Measurements from ENCODE around the gene WFIKKN2.

The WFIKKN2 gene

DNA sequence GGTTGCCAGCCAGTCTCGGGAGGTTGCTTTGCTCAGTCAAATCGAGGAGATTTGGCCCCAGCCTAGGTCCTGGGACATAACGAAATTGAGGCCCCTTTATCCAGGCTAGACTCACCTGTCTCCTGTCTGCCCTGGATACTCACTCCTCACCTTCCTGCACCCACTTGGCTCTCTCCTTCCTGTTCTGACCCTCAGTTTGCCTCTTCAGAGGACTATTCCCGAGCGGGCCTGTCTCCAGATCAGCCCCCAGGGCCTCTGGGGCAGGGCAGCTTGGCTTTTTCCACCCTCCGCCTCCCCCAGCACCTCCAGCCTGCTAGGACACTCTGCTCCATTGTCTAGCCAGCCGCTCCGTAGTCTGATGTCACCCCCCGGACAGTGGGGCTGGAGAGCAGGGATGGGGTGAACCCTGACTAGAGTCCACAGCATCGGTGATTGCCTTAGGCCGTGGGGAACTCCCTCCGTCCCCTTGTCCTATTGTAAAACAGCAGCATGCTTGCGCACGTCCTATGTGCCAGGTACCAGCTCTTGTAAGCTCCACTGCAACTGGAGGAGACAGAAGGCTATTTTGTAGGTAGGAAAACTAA lies 8.8 kb downstream of the WFIKKN2 start (continued):
- TF ChIP-seq, protein P1, sequence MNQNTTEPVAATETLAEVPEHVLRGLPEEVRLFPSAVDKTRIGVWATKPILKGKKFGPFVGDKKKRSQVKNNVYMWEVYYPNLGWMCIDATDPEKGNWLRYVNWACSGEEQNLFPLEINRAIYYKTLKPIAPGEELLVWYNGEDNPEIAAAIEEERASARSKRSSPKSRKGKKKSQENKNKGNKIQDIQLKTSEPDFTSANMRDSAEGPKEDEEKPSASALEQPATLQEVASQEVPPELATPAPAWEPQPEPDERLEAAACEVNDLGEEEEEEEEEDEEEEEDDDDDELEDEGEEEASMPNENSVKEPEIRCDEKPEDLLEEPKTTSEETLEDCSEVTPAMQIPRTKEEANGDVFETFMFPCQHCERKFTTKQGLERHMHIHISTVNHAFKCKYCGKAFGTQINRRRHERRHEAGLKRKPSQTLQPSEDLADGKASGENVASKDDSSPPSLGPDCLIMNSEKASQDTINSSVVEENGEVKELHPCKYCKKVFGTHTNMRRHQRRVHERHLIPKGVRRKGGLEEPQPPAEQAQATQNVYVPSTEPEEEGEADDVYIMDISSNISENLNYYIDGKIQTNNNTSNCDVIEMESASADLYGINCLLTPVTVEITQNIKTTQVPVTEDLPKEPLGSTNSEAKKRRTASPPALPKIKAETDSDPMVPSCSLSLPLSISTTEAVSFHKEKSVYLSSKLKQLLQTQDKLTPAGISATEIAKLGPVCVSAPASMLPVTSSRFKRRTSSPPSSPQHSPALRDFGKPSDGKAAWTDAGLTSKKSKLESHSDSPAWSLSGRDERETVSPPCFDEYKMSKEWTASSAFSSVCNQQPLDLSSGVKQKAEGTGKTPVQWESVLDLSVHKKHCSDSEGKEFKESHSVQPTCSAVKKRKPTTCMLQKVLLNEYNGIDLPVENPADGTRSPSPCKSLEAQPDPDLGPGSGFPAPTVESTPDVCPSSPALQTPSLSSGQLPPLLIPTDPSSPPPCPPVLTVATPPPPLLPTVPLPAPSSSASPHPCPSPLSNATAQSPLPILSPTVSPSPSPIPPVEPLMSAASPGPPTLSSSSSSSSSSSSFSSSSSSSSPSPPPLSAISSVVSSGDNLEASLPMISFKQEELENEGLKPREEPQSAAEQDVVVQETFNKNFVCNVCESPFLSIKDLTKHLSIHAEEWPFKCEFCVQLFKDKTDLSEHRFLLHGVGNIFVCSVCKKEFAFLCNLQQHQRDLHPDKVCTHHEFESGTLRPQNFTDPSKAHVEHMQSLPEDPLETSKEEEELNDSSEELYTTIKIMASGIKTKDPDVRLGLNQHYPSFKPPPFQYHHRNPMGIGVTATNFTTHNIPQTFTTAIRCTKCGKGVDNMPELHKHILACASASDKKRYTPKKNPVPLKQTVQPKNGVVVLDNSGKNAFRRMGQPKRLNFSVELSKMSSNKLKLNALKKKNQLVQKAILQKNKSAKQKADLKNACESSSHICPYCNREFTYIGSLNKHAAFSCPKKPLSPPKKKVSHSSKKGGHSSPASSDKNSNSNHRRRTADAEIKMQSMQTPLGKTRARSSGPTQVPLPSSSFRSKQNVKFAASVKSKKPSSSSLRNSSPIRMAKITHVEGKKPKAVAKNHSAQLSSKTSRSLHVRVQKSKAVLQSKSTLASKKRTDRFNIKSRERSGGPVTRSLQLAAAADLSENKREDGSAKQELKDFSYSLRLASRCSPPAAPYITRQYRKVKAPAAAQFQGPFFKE (tag by site-specific recombination; IDR thresholded peaks at IDR 0.05; ENCODE audit: borderline replicate concordance) = no peak
- TF ChIP-seq GLIS1 (tag by site-specific recombination; IDR thresholded peaks at IDR 0.05) = no peak
- no peak for TF ChIP-seq ZNF571 (tag by site-specific recombination; IDR thresholded peaks at IDR 0.05)
- TF ChIP-seq SALL2 (tag by site-specific recombination; IDR thresholded peaks at IDR 0.05; ENCODE audit: borderline replicate concordance) = no peak
- TF ChIP-seq ZNF76 (tag by site-specific recombination; IDR thresholded peaks at IDR 0.05; ENCODE audit: borderline replicate concordance, low read depth) = no peak
- TF ChIP-seq ZNF510 (tag by site-specific recombination; IDR thresholded peaks at IDR 0.05; ENCODE audit: insufficient replicate concordance) = no peak
- no peak for TF ChIP-seq ZNF394 (tag by site-specific recombination; IDR thresholded peaks at IDR 0.05; ENCODE audit: borderline replicate concordance)
- no peak for TF ChIP-seq ZNF473 (tag by site-specific recombination; IDR thresholded peaks at IDR 0.05)
- no peak for TF ChIP-seq BCL11B (tag by site-specific recombination; IDR thresholded peaks at IDR 0.05; ENCODE audit: low read depth)
- TF ChIP-seq, protein P2, sequence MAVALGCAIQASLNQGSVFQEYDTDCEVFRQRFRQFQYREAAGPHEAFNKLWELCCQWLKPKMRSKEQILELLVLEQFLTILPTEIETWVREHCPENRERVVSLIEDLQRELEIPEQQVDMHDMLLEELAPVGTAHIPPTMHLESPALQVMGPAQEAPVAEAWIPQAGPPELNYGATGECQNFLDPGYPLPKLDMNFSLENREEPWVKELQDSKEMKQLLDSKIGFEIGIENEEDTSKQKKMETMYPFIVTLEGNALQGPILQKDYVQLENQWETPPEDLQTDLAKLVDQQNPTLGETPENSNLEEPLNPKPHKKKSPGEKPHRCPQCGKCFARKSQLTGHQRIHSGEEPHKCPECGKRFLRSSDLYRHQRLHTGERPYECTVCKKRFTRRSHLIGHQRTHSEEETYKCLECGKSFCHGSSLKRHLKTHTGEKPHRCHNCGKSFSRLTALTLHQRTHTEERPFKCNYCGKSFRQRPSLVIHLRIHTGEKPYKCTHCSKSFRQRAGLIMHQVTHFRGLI (tag by site-specific recombination; IDR thresholded peaks at IDR 0.05) = no peak
- no peak for TF ChIP-seq ZNF433 (tag by site-specific recombination; IDR thresholded peaks at IDR 0.05; ENCODE audit: low read depth)

DNA sequence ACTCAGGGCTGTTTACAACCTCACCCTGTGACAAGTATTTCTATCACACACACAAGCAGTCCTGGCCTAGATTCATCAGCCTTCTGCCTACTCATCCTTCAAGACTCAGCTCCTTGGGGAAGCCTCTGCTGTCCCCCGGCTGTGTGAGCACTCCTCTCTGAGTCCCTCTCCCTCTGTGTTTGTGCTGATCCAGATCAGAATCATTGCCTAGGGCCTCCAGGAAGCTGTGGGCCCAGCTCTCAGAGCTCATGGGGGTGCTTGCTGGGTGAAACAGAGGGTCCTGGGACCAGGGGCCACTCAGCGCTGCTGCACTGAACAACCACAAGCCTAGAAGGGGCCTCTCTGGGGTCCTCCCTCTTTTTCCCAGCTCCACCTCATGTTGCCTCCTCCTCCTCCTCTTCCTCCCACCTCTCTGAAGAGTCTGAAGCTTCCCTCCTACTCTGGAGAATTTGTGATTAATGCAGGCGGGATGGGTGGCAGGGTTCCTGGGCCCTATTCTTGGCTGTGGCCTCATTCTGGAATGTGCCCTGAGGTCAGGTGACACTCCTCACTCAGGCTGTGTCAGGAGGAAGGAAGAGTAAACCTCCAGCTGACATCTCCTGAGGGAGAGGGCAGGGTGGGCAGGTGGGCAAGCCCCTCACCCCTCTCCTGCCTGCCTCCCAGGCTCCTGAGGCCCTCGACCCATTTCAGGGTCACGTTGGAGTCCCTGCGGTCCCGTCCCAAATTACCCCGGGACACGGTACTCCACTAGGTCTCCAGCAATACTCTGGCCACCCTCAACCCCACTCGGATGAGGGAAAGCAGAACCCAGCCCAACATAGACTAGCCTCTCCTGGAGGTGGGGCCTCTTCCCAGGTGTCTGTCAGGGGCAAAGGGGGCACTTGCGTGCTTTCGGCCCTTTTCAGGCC lies 10.1 kb downstream of the WFIKKN2 start:
- POLR2A ChIA-PET = no interaction called here
- TF ChIP-seq, protein P3, sequence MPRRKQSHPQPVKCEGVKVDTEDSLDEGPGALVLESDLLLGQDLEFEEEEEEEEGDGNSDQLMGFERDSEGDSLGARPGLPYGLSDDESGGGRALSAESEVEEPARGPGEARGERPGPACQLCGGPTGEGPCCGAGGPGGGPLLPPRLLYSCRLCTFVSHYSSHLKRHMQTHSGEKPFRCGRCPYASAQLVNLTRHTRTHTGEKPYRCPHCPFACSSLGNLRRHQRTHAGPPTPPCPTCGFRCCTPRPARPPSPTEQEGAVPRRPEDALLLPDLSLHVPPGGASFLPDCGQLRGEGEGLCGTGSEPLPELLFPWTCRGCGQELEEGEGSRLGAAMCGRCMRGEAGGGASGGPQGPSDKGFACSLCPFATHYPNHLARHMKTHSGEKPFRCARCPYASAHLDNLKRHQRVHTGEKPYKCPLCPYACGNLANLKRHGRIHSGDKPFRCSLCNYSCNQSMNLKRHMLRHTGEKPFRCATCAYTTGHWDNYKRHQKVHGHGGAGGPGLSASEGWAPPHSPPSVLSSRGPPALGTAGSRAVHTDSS (tag by site-specific recombination; IDR thresholded peaks at IDR 0.05) = 0 out of 2 replicates have a peak, but pooled peaks have one; percentile 42
- TF ChIP-seq EGR2 (tag by site-specific recombination; IDR thresholded peaks at IDR 0.05; ENCODE audit: low read depth) = peak; percentile 75
- TF ChIP-seq SP2 (tag by site-specific recombination; IDR thresholded peaks at IDR 0.05) = no peak
- TF ChIP-seq ZFHX2 (tag by site-specific recombination; conservative IDR thresholded peaks at IDR 0.05) = peak; percentile 85

More for the DNA sequence above, 10.1 kb downstream of the WFIKKN2 start:
- CTCF ChIA-PET = interaction anchor here (0.5 to 14.0 kb wide), 11 partner anchors 8 to 238 kb away, joined by 3 to 240 read pairs (median 3); no protein-coding TSS in a partner anchor
- no peaks in the 10 kb centered on the region for H3K36me3 ChIP-seq (ENCODE audit: control insufficient read depth in 2 of 2, insufficient read depth in 1 of 2, low read length in 2 of 2)
- H3K4me3 ChIP-seq (ENCODE audit: low read depth, low read length) = no peak overlapping the region
- H3K27ac ChIP-seq (ENCODE audit: extremely low read depth, low read depth, low read length) = no peak overlapping the region
- H3K4me1 ChIP-seq (ENCODE audit: control insufficient read depth, insufficient read depth, low read length) = no peaks in the 10 kb centered on the region
- no peaks in the 10 kb centered on the region for H3K9me3 ChIP-seq (ENCODE audit: control insufficient read depth, insufficient read depth, low read depth, low read length)

Data from HEK293 (cell line).